ENCODE measurements around the gene DUOX2.

The DUOX2 gene

DNA sequence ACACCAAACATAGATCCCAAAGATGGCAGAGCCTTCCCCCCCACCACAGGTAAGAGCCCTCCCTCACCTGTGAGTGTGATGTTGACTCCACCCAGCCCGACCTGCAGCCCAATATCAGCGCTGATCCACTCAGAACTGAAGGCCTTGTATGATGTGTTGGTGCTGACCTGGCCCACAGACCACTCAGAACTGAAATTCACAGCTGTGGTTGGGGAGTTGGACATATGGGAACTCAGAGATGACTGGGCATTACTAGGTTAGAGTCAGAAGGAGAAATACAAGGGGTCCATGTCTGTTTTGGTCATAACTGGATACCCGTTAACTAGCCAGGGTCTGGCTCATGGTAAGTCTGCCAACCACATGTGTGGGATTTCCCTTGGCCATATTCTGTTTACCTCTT, 7.0 kb upstream of the DUOX2 start:
- DNase-seq (ENCODE audit: low spot score), result no peak
- TF ChIP-seq, protein P1, sequence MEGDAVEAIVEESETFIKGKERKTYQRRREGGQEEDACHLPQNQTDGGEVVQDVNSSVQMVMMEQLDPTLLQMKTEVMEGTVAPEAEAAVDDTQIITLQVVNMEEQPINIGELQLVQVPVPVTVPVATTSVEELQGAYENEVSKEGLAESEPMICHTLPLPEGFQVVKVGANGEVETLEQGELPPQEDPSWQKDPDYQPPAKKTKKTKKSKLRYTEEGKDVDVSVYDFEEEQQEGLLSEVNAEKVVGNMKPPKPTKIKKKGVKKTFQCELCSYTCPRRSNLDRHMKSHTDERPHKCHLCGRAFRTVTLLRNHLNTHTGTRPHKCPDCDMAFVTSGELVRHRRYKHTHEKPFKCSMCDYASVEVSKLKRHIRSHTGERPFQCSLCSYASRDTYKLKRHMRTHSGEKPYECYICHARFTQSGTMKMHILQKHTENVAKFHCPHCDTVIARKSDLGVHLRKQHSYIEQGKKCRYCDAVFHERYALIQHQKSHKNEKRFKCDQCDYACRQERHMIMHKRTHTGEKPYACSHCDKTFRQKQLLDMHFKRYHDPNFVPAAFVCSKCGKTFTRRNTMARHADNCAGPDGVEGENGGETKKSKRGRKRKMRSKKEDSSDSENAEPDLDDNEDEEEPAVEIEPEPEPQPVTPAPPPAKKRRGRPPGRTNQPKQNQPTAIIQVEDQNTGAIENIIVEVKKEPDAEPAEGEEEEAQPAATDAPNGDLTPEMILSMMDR (IDR thresholded peaks at IDR 0.05; ENCODE audit: extremely low read depth, insufficient read depth, missing control alignments), result no peak
- in situ Hi-C loops (cut with MboI; ENCODE audit: low pct_unique_long_range_greater_than_20kb, low sequenced_read_pairs, unreplicated experiment), result no loop called here

DNA sequence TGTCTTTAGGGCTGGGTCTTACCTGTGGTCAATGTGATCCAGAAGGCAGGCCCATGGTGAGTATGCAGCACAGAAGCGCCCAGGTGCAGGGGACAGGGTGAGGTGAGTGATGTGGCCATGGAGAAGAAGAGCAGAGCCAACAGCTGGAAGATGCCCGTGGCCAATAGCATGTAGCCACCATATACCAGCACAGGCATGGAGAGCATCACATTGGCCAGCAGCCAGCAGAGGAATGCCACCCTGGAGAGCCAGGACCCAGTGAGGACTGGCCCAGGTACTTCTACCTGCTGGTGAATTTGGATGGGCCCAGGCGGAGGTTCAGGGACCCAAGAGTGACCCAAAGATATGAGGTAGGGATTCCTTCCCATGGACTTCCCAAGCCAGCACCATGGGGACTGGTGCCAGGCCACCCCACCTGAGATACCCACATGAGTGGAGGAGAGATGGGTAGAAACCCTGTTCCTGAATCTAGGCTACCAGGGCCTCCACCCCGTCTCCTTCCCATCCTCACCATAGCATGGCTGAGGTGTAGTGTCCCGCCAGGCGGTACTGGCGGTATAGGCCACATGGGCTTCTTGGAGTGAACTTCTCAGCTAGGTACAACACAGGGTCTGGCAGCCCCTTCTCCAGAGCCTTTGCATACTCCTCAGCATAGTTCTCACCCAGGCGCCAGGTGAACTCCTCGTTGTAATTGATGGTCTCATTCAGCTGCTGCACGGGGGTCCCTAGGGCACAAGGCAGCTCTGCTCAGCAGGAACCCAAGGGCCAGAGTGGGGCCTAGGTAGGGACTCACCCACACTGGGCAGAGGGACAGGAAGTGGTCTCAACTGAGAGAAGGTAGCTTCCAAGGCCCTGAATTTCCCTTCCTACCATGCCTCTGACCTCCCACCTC, 6.4 kb upstream of the DUOX2 start:
- in situ Hi-C loops (cut with MboI; ENCODE audit: low pct_unique_long_range_greater_than_20kb, low sequenced_read_pairs, unreplicated experiment), result no loop called here

GRCh38 chr15:45118996-45119395, 5.0 kb upstream of the DUOX2 start:
- no peak for DNase-seq (ENCODE audit: low spot score)
- in situ Hi-C loops (cut with MboI; ENCODE audit: low pct_unique_long_range_greater_than_20kb, low sequenced_read_pairs, unreplicated experiment), result no loop called here
- TF ChIP-seq, protein P1 (IDR thresholded peaks at IDR 0.05; ENCODE audit: extremely low read depth, insufficient read depth, missing control alignments), result no peak

More for the DNA sequence above, 6.4 kb upstream of the DUOX2 start:
- TF ChIP-seq, protein P1 (IDR thresholded peaks at IDR 0.05; ENCODE audit: extremely low read depth, insufficient read depth, missing control alignments), result no peak
- DNase-seq (ENCODE audit: low spot score), result no peak

GRCh38 chr15:45118131-45118588, 4.2 kb upstream of the DUOX2 start:
- in situ Hi-C loops (cut with MboI; ENCODE audit: low pct_unique_long_range_greater_than_20kb, low sequenced_read_pairs, unreplicated experiment), result no loop called here
- TF ChIP-seq, protein P1 (IDR thresholded peaks at IDR 0.05; ENCODE audit: extremely low read depth, insufficient read depth, missing control alignments), result peak; percentile 99
- peak; percentile 93 for DNase-seq (ENCODE audit: low spot score)

DNA sequence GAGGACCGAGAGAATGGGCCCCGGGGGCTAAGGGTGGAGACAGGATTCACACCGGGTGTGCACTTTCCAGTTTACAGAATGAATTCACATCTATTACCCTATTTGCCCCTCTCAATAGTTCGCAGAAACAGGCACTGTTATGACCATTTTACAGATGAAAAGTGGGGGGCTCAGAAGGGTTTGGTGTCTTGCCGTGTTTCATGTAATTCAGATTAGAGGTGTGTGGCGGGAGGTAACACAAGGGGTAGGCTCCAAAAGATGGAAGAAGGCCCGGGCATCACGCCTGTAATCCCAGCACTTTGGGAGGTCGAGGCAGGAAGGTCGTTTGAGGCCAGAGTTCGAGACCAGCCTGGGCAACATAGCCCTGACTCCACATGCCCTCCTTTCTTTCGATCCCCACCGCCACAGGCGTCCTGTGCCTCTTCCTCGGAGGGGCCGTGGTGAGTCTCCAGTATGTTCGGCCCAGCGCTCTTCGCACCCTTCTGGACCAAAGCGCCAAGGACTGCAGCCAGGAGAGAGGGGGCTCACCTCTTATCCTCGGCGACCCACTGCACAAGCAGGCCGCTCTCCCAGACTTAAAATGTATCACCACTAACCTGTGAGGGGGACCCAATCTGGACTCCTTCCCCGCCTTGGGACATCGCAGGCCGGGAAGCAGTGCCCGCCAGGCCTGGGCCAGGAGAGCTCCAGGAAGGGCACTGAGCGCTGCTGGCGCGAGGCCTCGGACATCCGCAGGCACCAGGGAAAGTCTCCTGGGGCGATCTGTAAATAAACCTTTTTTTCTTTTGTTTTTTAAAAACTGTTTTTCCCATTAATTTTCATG, 3.5 kb upstream of the DUOX2 start:
- in situ Hi-C loops (cut with MboI; ENCODE audit: low pct_unique_long_range_greater_than_20kb, low sequenced_read_pairs, unreplicated experiment), result no loop called here
- no peak for DNase-seq (ENCODE audit: low spot score)

More for the DNA sequence above, 3.5 kb upstream of the DUOX2 start:
- TF ChIP-seq, protein P1 (IDR thresholded peaks at IDR 0.05; ENCODE audit: extremely low read depth, insufficient read depth, missing control alignments), result no peak

Data from GM13977 (cell line).